GM12878 (cell line): ENCODE data around the gene JKAMP. TPM values are rescaled to one million over a fixed set of nuclear protein-coding genes. Genes with fewer than 3 reads are reported as not detected.

Experiments
- ATAC-seq: fragments of 200-7000 bp; cut with Tn5 transposase; 3 replicates; pipeline ENCODE4 v1.9.1; 2020; ENCODE audit warnings: mild to moderate bottlenecking, moderate library complexity
- BruUV-seq: library from RNA; stranded (reverse); fragments of 400-500 nt; replicated peaks from 2 replicates; lab custom pipeline; 2021; lab: Mats Ljungman, UMichigan
- CTCF ChIA-PET: fragments of 300-600 bp; sonication (Branson Sonifier 250); formaldehyde crosslinking; extraction: SDS; loops from one replicate; lab custom pipeline; 2021; ENCODE audit warnings: inconsistent platforms; lab: Yijun Ruan, JAX
- POLR2A ChIA-PET: fragments of 350-600 bp; formaldehyde crosslinking; extraction: SDS; loops from one replicate; lab custom pipeline; 2021; ENCODE audit warnings: inconsistent platforms; lab: Charles Lee
- RAD21 ChIA-PET: fragments of 300-600 bp; sonication (Branson Sonifier 250); formaldehyde crosslinking; loops from one replicate; lab custom pipeline; 2023; ENCODE audit warnings: antibody characterized with exemption; ENCODE audit not compliant: unreplicated experiment; lab: Charles Lee
- SMC1A ChIA-PET: fragments of 300-600 bp; sonication (Branson Sonifier 250); formaldehyde crosslinking; loops from one replicate; lab custom pipeline; 2023; ENCODE audit not compliant: unreplicated experiment, uncharacterized antibody; lab: Charles Lee
- DNase-seq: peaks from one replicate; pipeline ENCODE4 v3.0.0-alpha.2; 2011; ENCODE audit warnings: low read depth, low spot score
- FAIRE-seq: peaks from 3 replicates; lab custom pipeline; 2011; peaks lifted over from hg19 to GRCh38; lab: Jason Lieb, UNC
- H2AFZ ChIP-seq: 2 replicates; pipeline ENCODE4 v1.6.0; 2011; ENCODE audit warnings: low read depth, low read length, control low read depth; ENCODE audit not compliant: control insufficient read depth
- H3K27ac ChIP-seq: 2 replicates; pipeline ENCODE4 v1.5.1; 2011; ENCODE audit warnings: control low read depth; ENCODE audit not compliant: control insufficient read depth, insufficient read depth
- H3K27me3 ChIP-seq, 2 experiments: replicated peaks in 1 of 2; 2 replicates each; pipeline versions ENCODE4 v1.6.0 to v1.6.1; 2011; ENCODE audit warnings: low read length in 1 of 2; ENCODE audit not compliant: control insufficient read depth in 2 of 2, insufficient read depth in 2 of 2
- H3K36me3 ChIP-seq, 2 experiments: 2 replicates each; pipeline ENCODE4 v1.5.1; 2011; ENCODE audit warnings: low read length in 1 of 2; ENCODE audit not compliant: control insufficient read depth in 2 of 2, insufficient read depth in 2 of 2
- H3K4me1 ChIP-seq: 2 replicates; pipeline ENCODE4 v1.6.1; 2011; ENCODE audit warnings: mild to moderate bottlenecking, low read length, moderate library complexity, mixed read lengths; ENCODE audit not compliant: control insufficient read depth, insufficient read depth
- H3K4me2 ChIP-seq: 2 replicates; pipeline ENCODE4 v1.6.0; 2011; ENCODE audit warnings: control low read depth; ENCODE audit not compliant: control insufficient read depth, insufficient read depth
- H3K4me3 ChIP-seq: fragments of 200-600 bp; sonication (generic); 2 replicates; pipeline ENCODE4 v1.5.1; 2016
- H3K79me2 ChIP-seq: 2 replicates; pipeline ENCODE4 v1.6.0; 2011; ENCODE audit warnings: low read length; ENCODE audit not compliant: control insufficient read depth, insufficient read depth
- H3K9ac ChIP-seq: 2 replicates; pipeline ENCODE4 v1.8.0; 2011; ENCODE audit warnings: low read length, control low read depth, mixed read lengths; ENCODE audit not compliant: control insufficient read depth, insufficient read depth
- H3K9me3 ChIP-seq: replicated peaks from 3 replicates; pipeline ENCODE4 v1.5.1; 2011; ENCODE audit warnings: mild to moderate bottlenecking, low read length; ENCODE audit not compliant: control insufficient read depth, insufficient read depth
- H4K20me1 ChIP-seq: 2 replicates; pipeline ENCODE4 v1.6.0; 2011; ENCODE audit not compliant: control insufficient read depth, insufficient read depth
- CREB1 ChIP-seq: IDR thresholded peaks from 2 replicates; pipeline ENCODE4 v1.6.1; 2012; ENCODE audit warnings: low read depth, mild to moderate bottlenecking, inconsistent platforms
- DPF2 ChIP-seq: fragments of 450-650 bp; IDR thresholded peaks from 2 replicates; pipeline ENCODE4 v1.6.1; 2017; ENCODE audit warnings: mild to moderate bottlenecking
- EED ChIP-seq: sonication (generic); IDR thresholded peaks from 2 replicates; pipeline ENCODE4 v1.6.1; 2016; ENCODE audit warnings: antibody characterized with exemption, low read depth
- EP300 ChIP-seq, 2 experiments: fragments of 150-350 bp in 1 of 2; IDR thresholded peaks; 2 replicates each; pipeline ENCODE4 v1.6.1; 2011 to 2012; ENCODE audit warnings: low read depth in 2 of 2, low read length in 2 of 2, borderline replicate concordance in 1 of 2, improper control_type of control experiment in 1 of 2, inconsistent platforms in 1 of 2; ENCODE audit not compliant: control insufficient read depth in 1 of 2
- IKZF1 ChIP-seq: fragments of 450-650 bp; conservative IDR thresholded peaks from 2 replicates; pipeline ENCODE4 v1.6.1; 2017; ENCODE audit warnings: antibody characterized with exemption, mild to moderate bottlenecking
- IRF3 ChIP-seq: fragments of 450-650 bp; IDR thresholded peaks from 2 replicates; pipeline ENCODE4 v1.6.1; 2014; ENCODE audit warnings: mild to moderate bottlenecking
- KLF5 ChIP-seq: fragments of 450-650 bp; IDR thresholded peaks from 2 replicates; pipeline ENCODE4 v1.6.1; 2014; ENCODE audit warnings: mild to moderate bottlenecking; ENCODE audit not compliant: partially characterized antibody
- NR2F1 ChIP-seq: fragments of 450-650 bp; conservative IDR thresholded peaks from 2 replicates; pipeline ENCODE4 v1.6.1; 2017; ENCODE audit warnings: mild to moderate bottlenecking
- PKNOX1 ChIP-seq: fragments of 450-650 bp; IDR thresholded peaks from 2 replicates; pipeline ENCODE4 v1.6.1; 2016; ENCODE audit warnings: mild to moderate bottlenecking
- RELA ChIP-seq: fragments of 450-650 bp; IDR thresholded peaks from 2 replicates; pipeline ENCODE4 v1.8.0; 2014; ENCODE audit warnings: borderline replicate concordance; ENCODE audit not compliant: partially characterized antibody
- SMC3 ChIP-seq: IDR thresholded peaks from 2 replicates; pipeline ENCODE4 v1.6.1; 2011; ENCODE audit warnings: low read length, improper control_type of control experiment, borderline replicate concordance
- SPI1 ChIP-seq: IDR thresholded peaks from 2 replicates; pipeline ENCODE4 v1.6.1; 2011; ENCODE audit warnings: low read depth, mild to moderate bottlenecking, low read length, moderate library complexity, borderline replicate concordance; ENCODE audit not compliant: insufficient read depth
- TCF3 ChIP-seq: IDR thresholded peaks from 2 replicates; pipeline ENCODE4 v1.6.1; 2012; ENCODE audit warnings: low read depth, mild to moderate bottlenecking, low read length, borderline replicate concordance; ENCODE audit not compliant: insufficient read depth
- ZNF274 ChIP-seq: IDR thresholded peaks from one replicate; pipeline ENCODE4 v1.8.0; 2011; ENCODE audit not compliant: insufficient read length, insufficient read depth
- WGBS: methylation state at CpG from one replicate; pipeline ENCODE4 v1.1.6; 2016; ENCODE audit warnings: low lambda C conversion rate; ENCODE audit not compliant: insufficient replicate concordance, insufficient coverage; ENCODE audit errors: missing lambda C conversion rate; 5-methylcytosine and 5-hydroxymethylcytosine counted together
- in situ Hi-C: fragments of 300-500 bp; cut with MboI; formaldehyde crosslinking; loops from 9 replicates; pipeline ENCODE4 v1.14.3; 2018; ENCODE audit warnings: mixed read lengths
- intact Hi-C: fragments of 100-400 bp; cut with micrococcal nuclease; formaldehyde crosslinking; loops from one replicate; pipeline ENCODE4 v1.14.2; 2022; ENCODE audit not compliant: unreplicated experiment
- polyA plus RNA-seq, 11 experiments: library from polyadenylated mRNA; depleted of rRNA in 4 of 11; unstranded in 6 of 11; stranded (reverse) in 5 of 11; fragments of >200 nt; fragmentation: Nextera tagmentation in 4 of 11; fragmentation: Illumina TruSeq in 1 of 11; extraction: Ambion mirVana in 4 of 11; extraction: Trizol in 1 of 11; gene quantifications; 1 replicate in 1 of 11; 2 replicates in 10 of 11; pipeline versions ENCODE4 v1.2.1 to v1.2.3, GENCODE V29; 2011 to 2016; ENCODE audit warnings: inconsistent platforms in 2 of 11, missing spikeins in 2 of 11, low read depth in 1 of 11
- total RNA-seq, 4 experiments: library from RNA; depleted of rRNA in 3 of 4; stranded (reverse); fragments of >200 nt in 3 of 4; fragmentation: Illumina TruSeq in 1 of 4; extraction: Trizol in 1 of 4; gene quantifications; 2 replicates each; pipeline versions ENCODE4 v1.2.1 to v1.2.3, GENCODE V29; 2013 to 2021
- TF ChIP-seq, protein P1 (sequence below): fragments of 450-650 bp; IDR thresholded peaks from 2 replicates; pipeline ENCODE4 v1.6.1; 2018; ENCODE audit warnings: borderline replicate concordance, mild to moderate bottlenecking; ENCODE audit not compliant: partially characterized antibody

The JKAMP gene
- total and polyA plus RNA-seq, 10 of the 15 experiments (the other 5 are each of a cell fraction or from before 2014, with no cell fraction given), result 18.2 to 129 (median 46.6) TPM

DNA sequence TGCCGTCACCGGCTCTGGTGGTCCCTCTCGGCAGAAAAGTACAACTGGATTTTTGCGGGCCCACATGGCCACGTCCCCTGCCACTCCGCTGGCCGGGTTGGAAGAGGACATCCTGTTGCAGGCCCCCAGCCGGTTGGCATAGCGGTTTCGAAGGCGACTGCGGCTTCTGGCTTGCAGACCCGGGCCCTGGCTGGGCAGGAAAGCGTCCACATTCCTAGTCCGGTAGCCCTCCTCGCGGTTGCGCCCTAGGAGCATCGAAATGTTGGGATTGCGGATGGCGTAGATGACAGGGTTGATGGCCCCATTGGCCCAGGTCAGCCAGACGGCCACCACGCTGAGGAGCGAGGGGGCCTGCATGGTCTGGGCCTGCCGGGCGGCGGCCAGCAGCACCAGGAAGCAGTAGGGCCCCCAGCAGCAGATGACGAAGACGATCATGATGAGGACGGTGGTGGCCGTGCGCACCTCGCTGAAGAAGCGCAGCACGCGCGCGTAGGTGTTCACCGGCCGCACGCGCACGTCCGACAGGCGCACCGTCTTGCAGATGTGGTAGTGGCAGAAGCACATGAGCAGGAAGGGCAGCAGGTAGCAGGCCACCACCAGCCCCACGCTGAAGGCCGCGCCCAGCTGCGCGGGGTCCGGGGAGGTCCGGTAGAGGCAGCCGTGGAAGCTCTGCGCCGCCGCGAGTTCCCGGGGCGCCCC is 20.4 kb upstream of the JKAMP start (continued):
- TF ChIP-seq, protein P1, sequence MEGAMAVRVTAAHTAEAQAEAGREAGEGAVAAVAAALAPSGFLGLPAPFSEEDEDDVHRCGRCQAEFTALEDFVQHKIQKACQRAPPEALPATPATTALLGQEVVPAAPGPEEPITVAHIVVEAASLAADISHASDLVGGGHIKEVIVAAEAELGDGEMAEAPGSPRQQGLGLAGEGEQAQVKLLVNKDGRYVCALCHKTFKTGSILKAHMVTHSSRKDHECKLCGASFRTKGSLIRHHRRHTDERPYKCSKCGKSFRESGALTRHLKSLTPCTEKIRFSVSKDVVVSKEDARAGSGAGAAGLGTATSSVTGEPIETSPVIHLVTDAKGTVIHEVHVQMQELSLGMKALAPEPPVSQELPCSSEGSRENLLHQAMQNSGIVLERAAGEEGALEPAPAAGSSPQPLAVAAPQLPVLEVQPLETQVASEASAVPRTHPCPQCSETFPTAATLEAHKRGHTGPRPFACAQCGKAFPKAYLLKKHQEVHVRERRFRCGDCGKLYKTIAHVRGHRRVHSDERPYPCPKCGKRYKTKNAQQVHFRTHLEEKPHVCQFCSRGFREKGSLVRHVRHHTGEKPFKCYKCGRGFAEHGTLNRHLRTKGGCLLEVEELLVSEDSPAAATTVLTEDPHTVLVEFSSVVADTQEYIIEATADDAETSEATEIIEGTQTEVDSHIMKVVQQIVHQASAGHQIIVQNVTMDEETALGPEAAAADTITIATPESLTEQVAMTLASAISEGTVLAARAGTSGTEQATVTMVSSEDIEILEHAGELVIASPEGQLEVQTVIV, result no peak
- TF ChIP-seq, all 136 proteins: peak for 5

DNA sequence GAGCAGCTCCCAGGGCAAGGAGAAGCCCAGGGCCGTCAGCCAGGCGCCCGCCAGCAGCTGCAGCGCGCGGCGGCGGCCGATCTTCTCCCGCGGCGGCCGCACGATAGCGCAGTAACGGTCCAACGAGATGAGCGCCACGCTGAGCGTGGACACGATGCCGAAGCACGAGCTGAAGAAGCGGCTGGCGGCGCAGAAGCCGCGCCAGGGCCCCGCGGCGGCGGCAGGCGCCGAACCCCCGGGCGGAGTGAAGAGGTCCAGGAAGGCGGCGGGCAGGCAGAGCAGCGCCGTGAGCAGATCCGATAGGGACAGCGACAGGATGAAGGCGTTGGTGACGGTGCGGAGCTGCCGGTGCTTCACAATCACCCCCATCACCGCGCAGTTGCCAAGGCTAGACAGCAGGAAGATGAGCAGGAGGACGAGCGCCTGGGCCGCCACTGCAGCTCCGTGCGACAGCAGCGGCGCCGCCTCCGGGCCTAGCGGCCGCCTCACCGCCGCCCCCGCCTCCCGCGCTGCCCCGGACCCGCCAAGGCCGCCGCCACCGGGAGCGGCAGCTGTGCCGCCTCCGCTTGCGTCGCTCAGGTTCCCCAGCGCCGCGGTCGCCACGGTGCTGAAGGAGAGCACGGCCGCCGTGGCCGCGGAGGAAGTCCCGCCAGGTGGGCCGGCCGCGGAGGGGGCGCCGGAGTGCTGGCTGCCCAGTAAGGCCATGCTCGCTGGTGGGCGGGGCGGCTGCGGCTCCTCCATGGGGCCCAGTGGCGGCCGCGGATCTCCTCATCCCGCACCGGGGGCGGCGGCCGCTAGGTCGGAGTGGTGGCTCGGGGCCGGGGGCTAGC is 19.6 kb upstream of the JKAMP start:
- FAIRE-seq (peak; percentile 27), ATAC-seq (peak; percentile 84), DNase-seq (no peak)
- Histone ChIP-seq H3K4me1 (peaks cover 10% of the 10 kb centered on the region), H3K9me3 (no peaks in the 10 kb centered on the region), H2AFZ (peak overlapping the region; percentile 84), H3K9ac (no peak overlapping the region; the same call in 1 of the 2 replicates), H3K36me3 (no peaks in the 10 kb centered on the region; a peak in 1 of 4 replicates), H3K27me3 (no peaks in the 10 kb centered on the region), H4K20me1 (no peaks in the 10 kb centered on the region), H3K79me2 (no peaks in the 10 kb centered on the region), H3K4me2 (peak overlapping the region; percentile 97), H3K4me3 (peak overlapping the region; percentile 60; the same call in 1 of the 2 replicates), H3K27ac (no peak overlapping the region)
- intact Hi-C loops (no loop called here), in situ Hi-C loops (no loop called here)
- POLR2A ChIA-PET, result interaction anchor here (1.9 kb wide), 1 partner anchor 19 kb away, joined by 6 read pairs; the partner anchor contains the start of genes JKAMP and L3HYPDH
- WGBS, result 3% methylated on average over 55 of the region's 105 CpGs
- CTCF ChIA-PET, result interaction anchor here (0.6 to 3.0 kb wide), 4 partner anchors 14 to 43 kb away, joined by 3 to 6 read pairs (median 4); partner anchors contain the start of genes JKAMP and L3HYPDH
- SMC1A ChIA-PET, result interaction anchor here (1.4 kb wide), 1 partner anchor 16 kb away, joined by 3 read pairs; no protein-coding TSS in a partner anchor
- RAD21 ChIA-PET, result interaction anchor here (1.0 to 1.1 kb wide), 2 partner anchors 19 to 303 kb away, joined by 3 read pairs; partner anchors contain the start of genes JKAMP and L3HYPDH
- no TSS peak for BruUV-seq
- TF ChIP-seq IRF3, result no peak
- no peak for TF ChIP-seq RELA
- TF ChIP-seq ZNF274, result no peak
- no peak for TF ChIP-seq EED
- peak; percentile 12; the same call in 1 of the 2 replicates for TF ChIP-seq SPI1
- 0 out of 2 replicates have a peak, but pooled peaks have one; percentile 5 for TF ChIP-seq CREB1
- TF ChIP-seq PKNOX1, result no peak
- TF ChIP-seq TCF3, result peak; percentile 55; the same call in 1 of the 2 replicates
- no peak for TF ChIP-seq KLF5
- peak; percentile 63 for TF ChIP-seq IKZF1
- no peak for TF ChIP-seq SMC3
- no peak for TF ChIP-seq EP300 (IDR thresholded peaks at IDR 0.05; ENCODE audit: borderline replicate concordance in 1 of 2, control insufficient read depth in 1 of 2, low read depth in 2 of 2, low read length in 2 of 2)
- TF ChIP-seq NR2F1, result 0 out of 2 replicates have a peak, but pooled peaks have one; percentile 21
- TF ChIP-seq DPF2, result peak; percentile 70; the same call in 1 of the 2 replicates
